ENCODE data around the gene CSNK1E.
A peak's percentile ranks its signal among the peaks of the same experiment; 100 is the strongest.

CSNK1E gene

GRCh38 chr22:38308791-38309498 lies 8.3 kb downstream of the CSNK1E start:
- DNase-seq (ENCODE audit: low read depth in 2 of 2), result no peak

- peak in 1 of 2 donors; percentile 19 for DNase-seq (ENCODE audit: low read depth in 2 of 2)
Observed at GRCh38 chr22:38305471-38306448, 11.5 kb downstream of the CSNK1E start.

GRCh38 chr22:38304526-38304925 lies 12.7 kb downstream of the CSNK1E start:
- no peak for DNase-seq (ENCODE audit: low read depth in 2 of 2)

- no peak for DNase-seq (ENCODE audit: low read depth in 2 of 2)
Observed at GRCh38 chr22:38303974-38304373, 13.3 kb downstream of the CSNK1E start.

- no peak for DNase-seq (ENCODE audit: low read depth in 2 of 2)
Observed at GRCh38 chr22:38302906-38303305, 14.3 kb downstream of the CSNK1E start.

- no peak for DNase-seq (ENCODE audit: low read depth in 2 of 2)
Observed at GRCh38 chr22:38300946-38301345, 16.3 kb downstream of the CSNK1E start.

- DNase-seq (ENCODE audit: low read depth in 2 of 2), result no peak
Observed at GRCh38 chr22:38300197-38300945, 16.9 kb downstream of the CSNK1E start.

GRCh38 chr22:38299770-38300102 lies 17.5 kb downstream of the CSNK1E start:
- no peak for DNase-seq (ENCODE audit: low read depth in 2 of 2)

- DNase-seq (ENCODE audit: low read depth in 2 of 2), result peak in 1 of 2 donors; percentile 38
Observed at GRCh38 chr22:38298312-38299005, 18.8 kb downstream of the CSNK1E start.

GRCh38 chr22:38296372-38296771 lies 20.9 kb downstream of the CSNK1E start:
- no peak for DNase-seq (ENCODE audit: low read depth in 2 of 2)

- no peak for DNase-seq (ENCODE audit: low read depth in 2 of 2)
Observed at GRCh38 chr22:38295863-38296262, 21.4 kb downstream of the CSNK1E start.

GRCh38 chr22:38295339-38295738 lies 21.9 kb downstream of the CSNK1E start:
- no peak for DNase-seq (ENCODE audit: low read depth in 2 of 2)

GRCh38 chr22:38294193-38294592 lies 23.0 kb downstream of the CSNK1E start:
- DNase-seq (ENCODE audit: low read depth in 2 of 2), result no peak

- DNase-seq (ENCODE audit: low read depth in 2 of 2), result no peak
Observed at GRCh38 chr22:38292694-38293093, 24.5 kb downstream of the CSNK1E start.

- DNase-seq (ENCODE audit: low read depth in 2 of 2), result no peak
Observed at GRCh38 chr22:38291201-38291777, 25.9 kb downstream of the CSNK1E start.

GRCh38 chr22:38290347-38290746 lies 26.9 kb downstream of the CSNK1E start:
- DNase-seq (ENCODE audit: low read depth in 2 of 2), result no peak

GRCh38 chr22:38289583-38290082 lies 27.6 kb downstream of the CSNK1E start:
- DNase-seq (ENCODE audit: low read depth in 2 of 2), result no peak

GRCh38 chr22:38286915-38287669 lies 30.1 kb downstream of the CSNK1E start:
- no peak for DNase-seq (ENCODE audit: low read depth in 2 of 2)

GRCh38 chr22:38285018-38285417 lies 32.2 kb downstream of the CSNK1E start:
- no peak for DNase-seq (ENCODE audit: low read depth in 2 of 2)

GRCh38 chr22:38284042-38284402 lies 33.2 kb downstream of the CSNK1E start:
- no peak for DNase-seq (ENCODE audit: low read depth in 2 of 2)

Data from stimulated activated CD8-positive, alpha-beta memory T cell treated with anti-CD3 and anti-CD28 coated beads, Interleukin-2, amount 100 ng/mL, for 48 hours (primary cell).